K562 (cell line): ENCODE measurements around the gene NDUFB10. TPM values are rescaled to one million over a fixed set of nuclear protein-coding genes. Genes with fewer than 3 reads are reported as not detected.

ENCODE experiments used
- ATAC-seq: fragments of 200-7000 bp; cut with Tn5 transposase; 3 replicates; pipeline ENCODE4 v1.9.1; 2020; ENCODE audit warnings: moderate library complexity
- BruUV-seq: library from RNA; stranded (reverse); fragments of 400-500 nt; replicated peaks from 2 replicates; lab custom pipeline; 2021; lab: Mats Ljungman, UMichigan
- CTCF ChIA-PET: fragments of 300-600 bp; formaldehyde crosslinking; extraction: SDS; loops from one replicate; lab custom pipeline; 2021; ENCODE audit warnings: low intra/inter-chr PET ratio; lab: Yijun Ruan, JAX
- POLR2A ChIA-PET: fragments of 300-600, 350-650 bp; sonication (Branson Sonifier 250); formaldehyde crosslinking; extraction: SDS; loops from one replicate; lab custom pipeline; 2021; ENCODE audit warnings: antibody characterized with exemption, inconsistent platforms; lab: Yijun Ruan, JAX
- DNase-seq, 4 experiments: peaks; one replicate each; pipeline versions ENCODE4 v3.0.0 to v3.0.0-alpha.2; 2011 to 2018; ENCODE audit warnings: low spot score in 3 of 4, mixed read lengths in 3 of 4; ENCODE audit errors: extremely low read depth in 1 of 4
- FAIRE-seq: peaks from 2 replicates; lab custom pipeline; 2011; peaks lifted over from hg19 to GRCh38; lab: Jason Lieb, UNC
- H2AFZ ChIP-seq: 2 replicates; pipeline ENCODE4 v1.6.0; 2011; ENCODE audit warnings: low read depth, low read length, control low read depth, inconsistent platforms
- H3K27ac ChIP-seq: fragments of 200-600 bp; 3 replicates; pipeline ENCODE4 v1.8.0; 2011; ENCODE audit warnings: low read depth, mild to moderate bottlenecking, control low read depth, inconsistent platforms, low read length, moderate library complexity, mixed read lengths; ENCODE audit errors: extremely low read depth
- H3K27me3 ChIP-seq, 2 experiments: fragments of 300-600 bp in 1 of 2; 2 replicates in 1 of 2; 3 replicates in 1 of 2; pipeline versions ENCODE4 v1.6.0 to v1.8.0; 2011; ENCODE audit warnings: inconsistent platforms in 2 of 2, low read length in 2 of 2, mild to moderate bottlenecking in 1 of 2, mixed read lengths in 1 of 2, moderate library complexity in 1 of 2; ENCODE audit not compliant: control insufficient read depth in 2 of 2, insufficient read depth in 2 of 2
- H3K36me3 ChIP-seq: fragments of 300-600 bp; 3 replicates; pipeline ENCODE4 v1.8.0; 2011; ENCODE audit warnings: mild to moderate bottlenecking, low read length, inconsistent platforms; ENCODE audit not compliant: control insufficient read depth, insufficient read depth
- H3K4me1 ChIP-seq, 2 experiments: fragments of 200-600 bp in 1 of 2; replicated peaks in 1 of 2; 2 replicates in 1 of 2; 3 replicates in 1 of 2; pipeline versions ENCODE4 v1.5.1 to v1.8.0; 2011; ENCODE audit warnings: inconsistent platforms in 2 of 2, low read length in 2 of 2, mild to moderate bottlenecking in 1 of 2, mixed read lengths in 1 of 2, moderate library complexity in 1 of 2; ENCODE audit not compliant: control insufficient read depth in 2 of 2, insufficient read depth in 2 of 2
- H3K4me2 ChIP-seq: 2 replicates; pipeline ENCODE4 v1.6.1; 2011; ENCODE audit warnings: low read length, control low read depth, inconsistent platforms, mixed read lengths; ENCODE audit not compliant: insufficient read depth
- H3K4me3 ChIP-seq: fragments of 200-600 bp; sonication (generic), shearing (Covaris generic); 2 replicates; pipeline ENCODE4 v1.5.1; 2016; ENCODE audit warnings: control low read depth, inconsistent platforms
- H3K79me2 ChIP-seq: fragments of 200-600 bp; 3 replicates; pipeline ENCODE4 v1.8.0; 2011; ENCODE audit warnings: low read length, inconsistent platforms; ENCODE audit not compliant: control insufficient read depth, insufficient read depth
- H3K9ac ChIP-seq, 2 experiments: 2 replicates each; pipeline versions ENCODE4 v1.6.0 to v1.6.1; 2011; ENCODE audit warnings: low read depth in 2 of 2, low read length in 2 of 2, control low read depth in 1 of 2, inconsistent platforms in 1 of 2, mild to moderate bottlenecking in 1 of 2, mixed read lengths in 1 of 2; ENCODE audit not compliant: insufficient read depth in 1 of 2
- H3K9me1 ChIP-seq: one replicate; pipeline ENCODE4 v1.6.0; 2011; ENCODE audit warnings: inconsistent platforms, mild to moderate bottlenecking, low read length, moderate library complexity; ENCODE audit not compliant: control insufficient read depth, insufficient read depth
- H3K9me3 ChIP-seq: replicated peaks from 2 replicates; pipeline ENCODE4 v1.5.1; 2011; ENCODE audit warnings: low read depth, low read length, inconsistent platforms; ENCODE audit not compliant: control insufficient read depth, insufficient read depth
- H4K20me1 ChIP-seq: replicated peaks from 2 replicates; pipeline ENCODE4 v1.6.1; 2011; ENCODE audit warnings: low read length, inconsistent platforms, mixed read lengths; ENCODE audit not compliant: control insufficient read depth, insufficient read depth
- HBP1 ChIP-seq: fragments of 450-650 bp; formaldehyde crosslinking; IDR thresholded peaks from 2 replicates; pipeline ENCODE4 v1.4.0; 2022; ENCODE audit warnings: missing genetic modification characterization
- NBN ChIP-seq: fragments of 450-650 bp; IDR thresholded peaks from 2 replicates; pipeline ENCODE4 v1.6.1; 2016; ENCODE audit warnings: low read depth, mild to moderate bottlenecking
- POLR2A ChIP-seq: fragments of 450-650 bp; conservative IDR thresholded peaks from 2 replicates; pipeline ENCODE4 v1.6.1; 2016
- POLR2G ChIP-seq: fragments of 200-400 bp; formaldehyde crosslinking; IDR thresholded peaks from 2 replicates; pipeline ENCODE4 v1.6.1; 2017; ENCODE audit warnings: low read depth, mild to moderate bottlenecking, antibody characterized with exemption, low read length, moderate library complexity
- SNRNP70 ChIP-seq: fragments of 200-400 bp; formaldehyde crosslinking; optimal IDR thresholded peaks from 2 replicates; pipeline ENCODE3; 2017; ENCODE audit warnings: low read depth, low read length
- WGBS: fragments of 100-300 bp; shearing (Covaris generic); methylation state at CpG from one replicate; pipeline ENCODE4 v1.1.6; 2016; ENCODE audit warnings: low coverage, mixed read lengths; ENCODE audit not compliant: insufficient coverage; ENCODE audit errors: missing lambda C conversion rate; 5-methylcytosine and 5-hydroxymethylcytosine counted together
- in situ Hi-C: fragments of 300-500 bp; cut with MboI; formaldehyde crosslinking; loops from 4 replicates; pipeline ENCODE4 v1.15.0; 2018; ENCODE audit warnings: inconsistent platforms, mixed read lengths
- intact Hi-C: fragments of 100-400 bp; cut with micrococcal nuclease; formaldehyde crosslinking; loops from 2 replicates; pipeline ENCODE4 v1.14.2; 2022
- polyA plus RNA-seq, 8 experiments: library from polyadenylated mRNA; depleted of rRNA in 4 of 8; stranded (reverse) in 5 of 8; unstranded in 3 of 8; fragments of >200 nt; fragmentation: Nextera tagmentation in 2 of 8; fragmentation: Illumina TruSeq in 1 of 8; extraction: Ambion mirVana in 2 of 8; extraction: Trizol in 1 of 8; gene quantifications; 2 replicates each; pipeline versions ENCODE4 v1.2.1 to v1.2.3, GENCODE V29; 2011 to 2014; ENCODE audit warnings: inconsistent platforms in 1 of 8, missing spikeins in 1 of 8
- total RNA-seq, 7 experiments: library from RNA; depleted of rRNA in 6 of 7; stranded (reverse); fragments of >200 nt in 6 of 7; fragmentation: Illumina TruSeq in 2 of 7; extraction: Trizol in 2 of 7; gene quantifications; 2 replicates each; pipeline versions ENCODE4 v1.2.1 to v1.2.3, GENCODE V29; 2011 to 2021; ENCODE audit warnings: low replicate concordance in 1 of 7

NDUFB10 gene
- total and polyA plus RNA-seq, 9 of the 15 experiments (the other 6 are each of a cell fraction or from before 2014, with no cell fraction given) = 69.3 to 527 (median 161) TPM

GRCh38 chr16:1982013-1982433 lies 22.7 kb downstream of the NDUFB10 start:
- Histone ChIP-seq H3K9me1 (no peaks in the 10 kb centered on the region), H2AFZ (no peak overlapping the region), H3K27ac (no peak overlapping the region), H3K79me2 (peaks cover 16% of the 10 kb centered on the region), H3K4me2 (no peak overlapping the region), H4K20me1 (no peaks in the 10 kb centered on the region), H3K36me3 (peaks cover 44% of the 10 kb centered on the region; the same call in 2 of the 3 replicates), H3K9ac (0 out of 4 replicates have a peak overlapping the region, but pooled peaks of 1 of the 2 experiments have one; percentile 20), H3K27me3 (no peaks in the 10 kb centered on the region), H3K4me3 (no peak overlapping the region), H3K9me3 (no peaks in the 10 kb centered on the region), H3K4me1 (peaks cover 6 to 83% of the 10 kb centered on the region in 2 experiments; a peak in 4 of 5 replicates)
- DNase-seq (no peak), ATAC-seq (no peak), FAIRE-seq (no peak)
- BruUV-seq = no TSS peak
- TF ChIP-seq SNRNP70 (peak; percentile 36), NBN (no peak), HBP1 (CRISPR knock-in tag) (no peak), POLR2G (peak; percentile 30; the same call in 1 of the 2 replicates), POLR2A (peak; percentile 57)
- intact Hi-C loops = no loop called here
- ChIA-PET POLR2A (interaction anchor here (1.2 to 10.2 kb wide), 4 partner anchors 8 to 173 kb away, joined by 3 to 103 read pairs (median 10); partner anchors contain the start of genes RNF151, RPS2, TBL3 and TRAF7), CTCF (interaction anchor here (0.6 kb wide), 1 partner anchor 127 kb away, joined by 3 read pairs; no protein-coding TSS in a partner anchor)
- 23% methylated on average over 5 of the region's 5 CpGs for WGBS
- in situ Hi-C loops = no loop called here
